H1 (cell line): ENCODE results near the gene DNAJC7. TPM values are rescaled to one million over a fixed set of nuclear protein-coding genes. Genes with fewer than 3 reads are reported as not detected.

Experiments used
- CTCF ChIA-PET: fragments of 300-600 bp; sonication (Branson Sonifier 250); formaldehyde crosslinking; loops from one replicate; lab custom pipeline; 2021; ENCODE audit not compliant: partially characterized antibody; lab: Charles Lee
- POLR2A ChIA-PET: fragments of 300-600 bp; sonication (Branson Sonifier 250); formaldehyde crosslinking; loops from one replicate; lab custom pipeline; 2021; ENCODE audit warnings: inconsistent platforms; ENCODE audit not compliant: partially characterized antibody; lab: Charles Lee
- DNase-seq, 2 experiments: peaks; one replicate each; pipeline versions ENCODE4 v3.0.0 to v3.0.0-alpha.2; 2010 to 2022; ENCODE audit warnings: low spot score in 2 of 2, low read depth in 1 of 2, mixed read lengths in 1 of 2
- FAIRE-seq: peaks from 2 replicates; lab custom pipeline; 2011; peaks lifted over from hg19 to GRCh38; lab: Jason Lieb, UNC
- H2AFZ ChIP-seq: 2 replicates; pipeline ENCODE4 v1.8.1; 2012; ENCODE audit warnings: low read length, inconsistent platforms
- H2AK5ac ChIP-seq: 2 replicates; pipeline ENCODE4 v1.6.1; 2013; ENCODE audit warnings: low read depth, low read length
- H2BK120ac ChIP-seq: replicated peaks from 2 replicates; pipeline ENCODE3; 2013; ENCODE audit warnings: low read depth, low read length, inconsistent platforms
- H2BK12ac ChIP-seq: 2 replicates; pipeline ENCODE4 v1.6.1; 2013; ENCODE audit warnings: low read depth, low read length
- H2BK15ac ChIP-seq: 2 replicates; pipeline ENCODE4 v1.6.1; 2013; ENCODE audit warnings: low read length
- H2BK20ac ChIP-seq: 2 replicates; pipeline ENCODE4 v1.6.1; 2013; ENCODE audit warnings: low read length
- H2BK5ac ChIP-seq: 2 replicates; pipeline ENCODE4 v1.6.1; 2013; ENCODE audit warnings: low read depth, low read length
- H3K14ac ChIP-seq: 2 replicates; pipeline ENCODE4 v1.6.1; 2013; ENCODE audit warnings: inconsistent platforms; ENCODE audit not compliant: insufficient read length
- H3K18ac ChIP-seq: 2 replicates; pipeline ENCODE4 v1.6.1; 2013; ENCODE audit warnings: low read length; ENCODE audit errors: extremely low read depth
- H3K23ac ChIP-seq: 2 replicates; pipeline ENCODE4 v1.6.1; 2013; ENCODE audit warnings: inconsistent platforms; ENCODE audit not compliant: insufficient read length
- H3K23me2 ChIP-seq: 2 replicates; pipeline ENCODE4 v1.6.1; 2013; ENCODE audit warnings: low read depth, low read length
- H3K27ac ChIP-seq: 2 replicates; pipeline ENCODE4 v1.6.1; 2011; ENCODE audit warnings: low read depth, low read length, inconsistent platforms
- H3K27me3 ChIP-seq, 4 experiments: replicated peaks in 1 of 4; 1 replicate in 1 of 4; 2 replicates in 3 of 4; pipeline versions ENCODE4 v1.6.1 to v1.8.1; 2011 to 2013; ENCODE audit warnings: low read length in 3 of 4, mild to moderate bottlenecking in 3 of 4, inconsistent platforms in 2 of 4, mixed read lengths in 2 of 4, moderate library complexity in 1 of 4; ENCODE audit not compliant: control insufficient read depth in 3 of 4, insufficient read depth in 3 of 4; ENCODE audit errors: extremely low read depth in 1 of 4
- H3K36me3 ChIP-seq, 4 experiments: 2 replicates each; pipeline versions ENCODE4 v1.6.1 to v1.8.1; 2011 to 2013; ENCODE audit warnings: mild to moderate bottlenecking in 4 of 4, low read length in 3 of 4, moderate library complexity in 2 of 4, control low read depth in 1 of 4, inconsistent platforms in 1 of 4; ENCODE audit not compliant: insufficient read depth in 4 of 4, control insufficient read depth in 2 of 4
- H3K4ac ChIP-seq: replicated peaks from 2 replicates; pipeline ENCODE3; 2013; ENCODE audit warnings: low read length, low read depth, mixed read lengths, inconsistent platforms; ENCODE audit not compliant: insufficient read length
- H3K4me1 ChIP-seq, 4 experiments: replicated peaks in 1 of 4; 1 replicate in 1 of 4; 2 replicates in 3 of 4; pipeline versions ENCODE4 v1.6.1 to v1.8.1; 2011 to 2013; ENCODE audit warnings: low read length in 3 of 4, inconsistent platforms in 2 of 4, mixed read lengths in 1 of 4; ENCODE audit not compliant: insufficient read depth in 4 of 4, control insufficient read depth in 3 of 4
- H3K4me2 ChIP-seq, 2 experiments: 2 replicates each; pipeline versions ENCODE4 v1.6.1 to v1.8.1; 2011 to 2013; ENCODE audit warnings: low read depth in 2 of 2, low read length in 2 of 2, control low read depth in 1 of 2, inconsistent platforms in 1 of 2, mild to moderate bottlenecking in 1 of 2; ENCODE audit not compliant: insufficient read depth in 1 of 2
- H3K4me3 ChIP-seq, 4 experiments: fragments of 200-600, 300-600 bp in 1 of 4; sonication (generic), shearing (Covaris generic), sonication (Bioruptor Twin) in 1 of 4; 2 replicates each; pipeline versions ENCODE4 v1.5.1 to v1.8.1; 2011 to 2016; ENCODE audit warnings: low read length in 4 of 4, low read depth in 3 of 4, control low read depth in 2 of 4, inconsistent platforms in 2 of 4, mild to moderate bottlenecking in 2 of 4, mixed read lengths in 1 of 4, moderate library complexity in 1 of 4; ENCODE audit not compliant: insufficient read depth in 2 of 4; ENCODE audit errors: extremely low read depth in 1 of 4
- H3K56ac ChIP-seq: replicated peaks from 2 replicates; pipeline ENCODE3; 2013; ENCODE audit warnings: low read depth, mild to moderate bottlenecking, mixed read lengths, low read length, inconsistent platforms; ENCODE audit not compliant: insufficient read length
- H3K79me1 ChIP-seq: 2 replicates; pipeline ENCODE4 v1.6.1; 2013; ENCODE audit warnings: low read depth, low read length, control low read depth
- H3K79me2 ChIP-seq, 2 experiments: 2 replicates each; pipeline versions ENCODE4 v1.6.1 to v1.8.1; 2012 to 2013; ENCODE audit warnings: low read length in 2 of 2, mild to moderate bottlenecking in 2 of 2, inconsistent platforms in 1 of 2; ENCODE audit not compliant: insufficient read depth in 2 of 2, control insufficient read depth in 1 of 2
- H3K9ac ChIP-seq, 4 experiments: replicated peaks in 1 of 4; 1 replicate in 1 of 4; 2 replicates in 3 of 4; pipeline versions ENCODE4 v1.6.1 to v1.8.1; 2011 to 2013; ENCODE audit warnings: low read depth in 3 of 4, low read length in 3 of 4, control low read depth in 2 of 4, mild to moderate bottlenecking in 2 of 4, moderate library complexity in 2 of 4, inconsistent platforms in 1 of 4; ENCODE audit errors: extremely low read depth in 1 of 4
- H3K9me3 ChIP-seq, 2 experiments: 2 replicates each; pipeline versions ENCODE4 v1.6.1 to v1.8.1; 2012 to 2013; ENCODE audit warnings: mild to moderate bottlenecking in 2 of 2, moderate library complexity in 2 of 2, control low read depth in 1 of 2, inconsistent platforms in 1 of 2, low read depth in 1 of 2, low read length in 1 of 2, mixed read lengths in 1 of 2; ENCODE audit not compliant: insufficient read depth in 2 of 2
- H4K20me1 ChIP-seq, 2 experiments: replicated peaks in 1 of 2; 2 replicates each; pipeline versions ENCODE3 to v1.8.1; 2011 to 2013; ENCODE audit warnings: inconsistent platforms in 2 of 2, low read length in 2 of 2, mild to moderate bottlenecking in 1 of 2; ENCODE audit not compliant: insufficient read depth in 2 of 2, control insufficient read depth in 1 of 2
- H4K5ac ChIP-seq: 2 replicates; pipeline ENCODE4 v1.6.1; 2013; ENCODE audit warnings: low read length, low read depth, mixed read lengths, inconsistent platforms; ENCODE audit not compliant: insufficient read length
- H4K8ac ChIP-seq: 2 replicates; pipeline ENCODE4 v1.8.0; 2013; ENCODE audit warnings: mild to moderate bottlenecking, moderate library complexity, low read length, inconsistent platforms; ENCODE audit not compliant: insufficient read depth; ENCODE audit errors: extremely low read depth
- H4K91ac ChIP-seq: replicated peaks from 2 replicates; pipeline ENCODE3; 2013; ENCODE audit warnings: low read length, mixed read lengths, inconsistent platforms; ENCODE audit not compliant: insufficient read length
- KDM1A ChIP-seq: fragments of 200-600, 300-600 bp; sonication (generic); IDR thresholded peaks from 2 replicates; pipeline ENCODE4 v1.7.1; 2016; ENCODE audit warnings: mild to moderate bottlenecking, low read length, borderline replicate concordance
- POLR2AphosphoS5 ChIP-seq: IDR thresholded peaks from 2 replicates; pipeline ENCODE4 v1.6.1; 2011; ENCODE audit warnings: low read depth, low read length
- TAF1 ChIP-seq: IDR thresholded peaks from 2 replicates; pipeline ENCODE4 v1.6.1; 2011; ENCODE audit warnings: mild to moderate bottlenecking, low read depth, low read length
- WGBS, 2 experiments: shearing (Covaris generic) in 1 of 2; methylation state at CpG; one replicate each; pipeline versions ENCODE4 v1.1.6 to v1.1.7; 2013 to 2015; ENCODE audit warnings: low lambda C conversion rate in 2 of 2, mixed read lengths in 2 of 2, inconsistent platforms in 1 of 2, low coverage in 1 of 2, missing lambda C conversion rate in 1 of 2; ENCODE audit not compliant: insufficient replicate concordance in 2 of 2, insufficient coverage in 1 of 2, insufficient read length in 1 of 2; ENCODE audit errors: extremely low coverage in 1 of 2, missing lambda C conversion rate in 1 of 2; 5-methylcytosine and 5-hydroxymethylcytosine counted together
- polyA plus RNA-seq, 7 experiments: library from polyadenylated mRNA; depleted of rRNA in 3 of 7; stranded (reverse) in 5 of 7; unstranded in 2 of 7; fragments of >200 nt in 5 of 7; fragments of 200-250 nt in 2 of 7; gene quantifications; 1 replicate in 5 of 7; 2 replicates in 1 of 7; 4 replicates in 1 of 7; pipeline versions ENCODE4 v1.2.1 to v1.2.3, GENCODE V29; 2011 to 2013; ENCODE audit warnings: missing spikeins in 2 of 7, mixed read lengths in 2 of 7
- total RNA-seq: library from RNA; stranded (reverse); fragmentation: NEBNext Ultra II Directional; extraction: Animal tissue kit (Norgen Biotek cat#: 25700); gene quantifications from 2 replicates; pipeline ENCODE4 v1.2.1, GENCODE V29; 2021

The DNAJC7 gene
- total and polyA plus RNA-seq, 2 of the 8 experiments (the other 6 are each of a cell fraction or from before 2014, with no cell fraction given), result 31.0 to 148 TPM

- no peak overlapping the region for H3K23ac ChIP-seq
- TF ChIP-seq TAF1 (0 out of 2 replicates have a peak, but pooled peaks have one; percentile 27), KDM1A (no peak), POLR2AphosphoS5 (peak; percentile 62)
- TF ChIP-seq, all 59 proteins: peak for 2
- Histone ChIP-seq H3K27ac (0 out of 2 replicates have a peak overlapping the region, but pooled peaks have one; percentile 98), H4K91ac (no peak overlapping the region), H2AK5ac (no peak overlapping the region), H2AFZ (no peak overlapping the region), H3K14ac (no peak overlapping the region), H3K36me3 (peaks cover 4 to 20% (median 9%) of the 10 kb centered on the region in 4 experiments; a peak in 5 of 8 replicates), H3K23me2 (peaks cover 19% of the 10 kb centered on the region), H2BK120ac (no peak overlapping the region), H4K20me1 (no peaks in the 10 kb centered on the region), H2BK12ac (peak overlapping the region; percentile 80), H3K4ac (no peak overlapping the region), H3K79me1 (no peaks in the 10 kb centered on the region), H2BK20ac (0 out of 2 replicates have a peak overlapping the region, but pooled peaks have one; percentile 57), H3K4me2 (peak overlapping the region; percentile 90), H4K5ac (no peak overlapping the region), H3K9ac (peak overlapping the region in 3 of 4 experiments; percentile 50 to 99 (median 98); a peak in 4 of 7 replicates), H4K8ac (no peak overlapping the region), H2BK15ac (0 out of 2 replicates have a peak overlapping the region, but pooled peaks have one; percentile 53), H2BK5ac (peak overlapping the region; percentile 30; the same call in 1 of the 2 replicates), H3K18ac (no peak overlapping the region), H3K56ac (no peak overlapping the region), H3K9me3 (no peaks in the 10 kb centered on the region), H3K79me2 (peaks cover 24 to 52% of the 10 kb centered on the region in 2 experiments), H3K4me1 (peaks cover 2 to 7% (median 4%) of the 10 kb centered on the region in 4 experiments; a peak in 6 of 7 replicates), H3K4me3 (peak overlapping the region; percentile 85 to 99 (median 96); a peak in 7 of 8 replicates), H3K27me3 (no peaks in the 10 kb centered on the region)
- FAIRE-seq, result no peak
- ChIA-PET POLR2A (interaction anchor here (0.6 to 6.2 kb wide), 27 partner anchors 8 to 1385 kb away, joined by 3 to 67 read pairs (median 5); partner anchors contain the start of genes ACLY, C17orf113, CNP and EIF1), CTCF (interaction anchor here (0.7 to 38.8 kb wide), 16 partner anchors 9 to 163 kb away, joined by 3 to 1084 read pairs (median 4); partner anchors contain the start of genes DHX58, HSPB9, KAT2A and KCNH4)
- no peak for DNase-seq
- 32% methylated on average over 3 of the region's 3 CpGs; no CpG with 5 or more reads in 1 of the 2 experiments for WGBS, 2 experiments
Measured at GRCh38 chr17:42018339-42018738, 1.1 kb upstream of the DNAJC7 start.
